K562 (cell line): Measurements from ENCODE around the gene CPT1C. TPM values are rescaled to one million over a fixed set of nuclear protein-coding genes. Genes with fewer than 3 reads are reported as not detected.
A peak's percentile ranks its signal among the peaks of the same experiment; 100 is the strongest.

Experiments used
- ARID1B ChIP-seq: fragments of 450-650 bp; IDR thresholded peaks from 2 replicates; pipeline ENCODE4 v1.6.1; 2016; ENCODE audit warnings: antibody characterized with exemption, mild to moderate bottlenecking, inconsistent platforms
- ASH1L ChIP-seq: fragments of 450-650 bp; IDR thresholded peaks from 2 replicates; pipeline ENCODE4 v1.6.1; 2018; ENCODE audit warnings: borderline replicate concordance, mild to moderate bottlenecking, low read depth; ENCODE audit not compliant: partially characterized antibody
- BCL6 ChIP-seq: fragments of 250-450 bp; sonication (Bioruptor Pico); IDR thresholded peaks from 2 replicates; pipeline ENCODE4 v1.4.0; 2020
- BRD9 ChIP-seq: fragments of 450-650 bp; IDR thresholded peaks from 2 replicates; pipeline ENCODE4 v1.6.1; 2018; ENCODE audit warnings: low read depth; ENCODE audit not compliant: partially characterized antibody
- CBFA2T2 ChIP-seq: fragments of 450-650 bp; conservative IDR thresholded peaks from 2 replicates; pipeline ENCODE4 v1.6.1; 2017; ENCODE audit warnings: mild to moderate bottlenecking
- CREB1 ChIP-seq, 2 experiments: sonication (generic) in 1 of 2; formaldehyde crosslinking in 1 of 2; IDR thresholded peaks; 2 replicates each; pipeline versions ENCODE4 v1.6.1 to v1.8.0; 2012 to 2022; ENCODE audit warnings: inconsistent platforms in 1 of 2, mild to moderate bottlenecking in 1 of 2, missing genetic modification reagents in 1 of 2, moderate library complexity in 1 of 2
- FOXJ2 ChIP-seq: fragments of 200-800 bp; sonication (Bioruptor generic); IDR thresholded peaks from 2 replicates; pipeline ENCODE4 v1.6.1; 2016; ENCODE audit warnings: missing genetic modification characterization, missing compliant biosample characterization
- HDAC1 ChIP-seq, 2 experiments: fragments of 450-650 bp; IDR thresholded peaks; 2 replicates each; pipeline ENCODE4 v1.6.1; 2016 to 2017; ENCODE audit warnings: inconsistent platforms in 1 of 2, mild to moderate bottlenecking in 1 of 2, moderate library complexity in 1 of 2
- HNRNPLL ChIP-seq: fragments of 200-400 bp; formaldehyde crosslinking; IDR thresholded peaks from 2 replicates; pipeline ENCODE4 v1.6.1; 2017; ENCODE audit warnings: low read length, low read depth, mild to moderate bottlenecking; ENCODE audit not compliant: poor library complexity, severe bottlenecking
- JUND ChIP-seq, 2 experiments: IDR thresholded peaks; 2 replicates in 1 of 2; 3 replicates in 1 of 2; pipeline ENCODE4 v1.6.1; 2011; ENCODE audit warnings: borderline replicate concordance in 2 of 2, low read depth in 2 of 2, low read length in 2 of 2, improper control_type of control experiment in 1 of 2, missing biosample characterization in 1 of 2, missing genetic modification characterization in 1 of 2, missing genetic modification reagents in 1 of 2
- MECOM ChIP-seq: fragments of 250-450 bp; sonication (Bioruptor Pico); IDR thresholded peaks from 2 replicates; pipeline ENCODE4 v1.8.0; 2022; ENCODE audit warnings: inconsistent platforms
- NFIC ChIP-seq: fragments of 450-650 bp; IDR thresholded peaks from 2 replicates; pipeline ENCODE4 v1.6.1; 2017; ENCODE audit warnings: mild to moderate bottlenecking, inconsistent platforms
- NR1H2 ChIP-seq: sonication (generic); formaldehyde crosslinking; IDR thresholded peaks from 2 replicates; pipeline ENCODE4 v1.4.0; 2020; ENCODE audit warnings: mild to moderate bottlenecking, missing genetic modification reagents
- NRF1 ChIP-seq, 2 experiments: fragments of 450-650 bp; IDR thresholded peaks in 1 of 2; conservative IDR thresholded peaks in 1 of 2; 2 replicates each; pipeline ENCODE4 v1.6.1; 2014; ENCODE audit warnings: mild to moderate bottlenecking in 2 of 2
- PHF8 ChIP-seq: fragments of 200-600 bp; sonication (generic); IDR thresholded peaks from 2 replicates; pipeline ENCODE4 v1.6.1; 2012; ENCODE audit warnings: mixed run types, mild to moderate bottlenecking, inconsistent platforms, low read length, moderate library complexity, borderline replicate concordance
- RCOR1 ChIP-seq, 2 experiments: IDR thresholded peaks; 2 replicates each; pipeline ENCODE4 v1.6.1; 2012; ENCODE audit warnings: low read depth in 2 of 2, low read length in 2 of 2, borderline replicate concordance in 1 of 2, improper control_type of control experiment in 1 of 2
- SMAD4 ChIP-seq: fragments of 250-450 bp; sonication (Bioruptor Pico); conservative IDR thresholded peaks from 2 replicates; pipeline ENCODE4 v1.8.0; 2021; ENCODE audit warnings: inconsistent platforms, mild to moderate bottlenecking, moderate library complexity
- SP2 ChIP-seq: IDR thresholded peaks from 2 replicates; pipeline ENCODE4 v1.6.1; 2011; ENCODE audit warnings: mild to moderate bottlenecking, low read depth, low read length, moderate library complexity; ENCODE audit not compliant: poor library complexity, severe bottlenecking; ENCODE audit errors: extremely low read depth
- TAF15 ChIP-seq: fragments of 200-400 bp; formaldehyde crosslinking; IDR thresholded peaks from 2 replicates; pipeline ENCODE4 v1.6.1; 2017; ENCODE audit warnings: mild to moderate bottlenecking, low read depth, low read length, moderate library complexity
- U2AF2 ChIP-seq: fragments of 200-400 bp; formaldehyde crosslinking; optimal IDR thresholded peaks from 2 replicates; pipeline ENCODE3; 2017; ENCODE audit warnings: low read depth, mild to moderate bottlenecking, low read length
- ZEB2 ChIP-seq: fragments of 450-650 bp; IDR thresholded peaks from 2 replicates; pipeline ENCODE4 v1.6.1; 2016
- ZNF507 ChIP-seq: conservative IDR thresholded peaks from 2 replicates; pipeline ENCODE4 v1.6.1; 2017; ENCODE audit warnings: missing genetic modification characterization, missing compliant biosample characterization
- ZNF696 ChIP-seq: fragments of 250-450 bp; sonication (Bioruptor Pico); conservative IDR thresholded peaks from 2 replicates; pipeline ENCODE4 v1.4.0; 2020; ENCODE audit warnings: mild to moderate bottlenecking, moderate library complexity
- polyA plus RNA-seq, 8 experiments: library from polyadenylated mRNA; depleted of rRNA in 4 of 8; stranded (reverse) in 5 of 8; unstranded in 3 of 8; fragments of >200 nt; fragmentation: Nextera tagmentation in 2 of 8; fragmentation: Illumina TruSeq in 1 of 8; extraction: Ambion mirVana in 2 of 8; extraction: Trizol in 1 of 8; gene quantifications; 2 replicates each; pipeline versions ENCODE4 v1.2.1 to v1.2.3, GENCODE V29; 2011 to 2014; ENCODE audit warnings: inconsistent platforms in 1 of 8, missing spikeins in 1 of 8
- total RNA-seq, 7 experiments: library from RNA; depleted of rRNA in 6 of 7; stranded (reverse); fragments of >200 nt in 6 of 7; fragmentation: Illumina TruSeq in 2 of 7; extraction: Trizol in 2 of 7; gene quantifications; 2 replicates each; pipeline versions ENCODE4 v1.2.1 to v1.2.3, GENCODE V29; 2011 to 2021; ENCODE audit warnings: low replicate concordance in 1 of 7
- TF ChIP-seq, protein P1 (sequence below): fragments of 250-450 bp; sonication (Bioruptor Pico); IDR thresholded peaks from 2 replicates; pipeline ENCODE4 v1.4.0; 2020; ENCODE audit warnings: borderline replicate concordance
- TF ChIP-seq, protein P2 (sequence below): fragments of 200-800 bp; sonication (Bioruptor generic); IDR thresholded peaks from 2 replicates; pipeline ENCODE4 v1.6.1; 2017; ENCODE audit warnings: missing genetic modification characterization, missing compliant biosample characterization

Gene CPT1C
- total and polyA plus RNA-seq, 9 of the 15 experiments (the other 6 are each of a cell fraction or from before 2014, with no cell fraction given): 1.9 to 12.3 (median 3.0) TPM

- no peak for TF ChIP-seq MECOM
- peak; percentile 91 for TF ChIP-seq HNRNPLL
- TF ChIP-seq FOXJ2 (tag): peak; percentile 66; the same call in 1 of the 2 replicates
- TF ChIP-seq SMAD4 (CRISPR knock-in tag): 0 out of 2 replicates have a peak, but pooled peaks have one; percentile 31
- TF ChIP-seq TAF15: no peak
- TF ChIP-seq U2AF2: no peak
- TF ChIP-seq ZNF507: no peak
- TF ChIP-seq JUND (IDR thresholded peaks at IDR 0.05; ENCODE audit: borderline replicate concordance, low read depth, low read length): 0 out of 2 replicates have a peak, but pooled peaks have one; percentile 23
- TF ChIP-seq JUND (tag; IDR thresholded peaks at IDR 0.05; ENCODE audit: borderline replicate concordance, low read depth, low read length): no peak
- TF ChIP-seq CBFA2T2: no peak
- TF ChIP-seq ZNF696 (CRISPR knock-in tag): no peak
- peak; percentile 55; the same call in 1 of the 2 replicates for TF ChIP-seq NR1H2 (CRISPR knock-in tag)
- no peak for TF ChIP-seq BRD9
- TF ChIP-seq ASH1L: peak; percentile 52
- TF ChIP-seq, protein P1, sequence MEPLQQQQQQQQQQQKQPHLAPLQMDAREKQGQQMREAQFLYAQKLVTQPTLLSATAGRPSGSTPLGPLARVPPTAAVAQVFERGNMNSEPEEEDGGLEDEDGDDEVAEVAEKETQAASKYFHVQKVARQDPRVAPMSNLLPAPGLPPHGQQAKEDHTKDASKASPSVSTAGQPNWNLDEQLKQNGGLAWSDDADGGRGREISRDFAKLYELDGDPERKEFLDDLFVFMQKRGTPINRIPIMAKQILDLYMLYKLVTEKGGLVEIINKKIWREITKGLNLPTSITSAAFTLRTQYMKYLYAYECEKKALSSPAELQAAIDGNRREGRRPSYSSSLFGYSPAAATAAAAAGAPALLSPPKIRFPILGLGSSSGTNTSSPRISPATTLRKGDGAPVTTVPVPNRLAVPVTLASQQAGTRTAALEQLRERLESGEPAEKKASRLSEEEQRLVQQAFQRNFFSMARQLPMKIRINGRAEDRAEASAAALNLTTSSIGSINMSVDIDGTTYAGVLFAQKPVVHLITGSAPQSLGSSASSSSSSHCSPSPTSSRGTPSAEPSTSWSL (CRISPR knock-in tag): no peak
- TF ChIP-seq BCL6: no peak
- TF ChIP-seq ARID1B: peak; percentile 28; the same call in 1 of the 2 replicates
- TF ChIP-seq PHF8: peak; percentile 78; the same call in 1 of the 2 replicates
- TF ChIP-seq NRF1 (conservative IDR thresholded peaks at IDR 0.05 in 1 of 2, IDR thresholded peaks at IDR 0.05 in 1 of 2): peak; percentile 98
- peak in 1 of 2 experiments; percentile 89; a peak in 2 of 4 replicates for TF ChIP-seq HDAC1 (IDR thresholded peaks at IDR 0.05)
- no peak for TF ChIP-seq ZEB2
- TF ChIP-seq, protein P2, sequence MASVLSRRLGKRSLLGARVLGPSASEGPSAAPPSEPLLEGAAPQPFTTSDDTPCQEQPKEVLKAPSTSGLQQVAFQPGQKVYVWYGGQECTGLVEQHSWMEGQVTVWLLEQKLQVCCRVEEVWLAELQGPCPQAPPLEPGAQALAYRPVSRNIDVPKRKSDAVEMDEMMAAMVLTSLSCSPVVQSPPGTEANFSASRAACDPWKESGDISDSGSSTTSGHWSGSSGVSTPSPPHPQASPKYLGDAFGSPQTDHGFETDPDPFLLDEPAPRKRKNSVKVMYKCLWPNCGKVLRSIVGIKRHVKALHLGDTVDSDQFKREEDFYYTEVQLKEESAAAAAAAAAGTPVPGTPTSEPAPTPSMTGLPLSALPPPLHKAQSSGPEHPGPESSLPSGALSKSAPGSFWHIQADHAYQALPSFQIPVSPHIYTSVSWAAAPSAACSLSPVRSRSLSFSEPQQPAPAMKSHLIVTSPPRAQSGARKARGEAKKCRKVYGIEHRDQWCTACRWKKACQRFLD (CRISPR knock-in tag): no peak; the same call in 1 of the 2 replicates
- TF ChIP-seq SP2: no peak
- no peak; the same call in 1 of the 2 replicates for TF ChIP-seq NFIC
- peak; percentile 40; the same call in 1 of the 2 replicates for TF ChIP-seq CREB1 (IDR thresholded peaks at IDR 0.05)
- 0 out of 2 replicates have a peak, but pooled peaks have one; percentile 29 for TF ChIP-seq CREB1 (CRISPR knock-in tag; IDR thresholded peaks at IDR 0.05)
- TF ChIP-seq RCOR1 (IDR thresholded peaks at IDR 0.05; ENCODE audit: borderline replicate concordance in 1 of 2, low read depth in 2 of 2, low read length in 2 of 2): no peak
Measured at GRCh38 chr19:49665351-49666119, 25.4 kb upstream of the CPT1C start, which contains the start of the genes BCL2L12 and IRF3 (continued).
